K562 (cell line): ENCODE results near the gene SCGB1A1. TPM values are rescaled to one million over a fixed set of nuclear protein-coding genes. Genes with fewer than 3 reads are reported as not detected.
A peak's percentile ranks its signal among the peaks of the same experiment; 100 is the strongest.

Experiments used
- ATAC-seq: fragments of 200-7000 bp; cut with Tn5 transposase; 3 replicates; pipeline ENCODE4 v1.9.1; 2020; ENCODE audit warnings: moderate library complexity
- BruUV-seq: library from RNA; stranded (reverse); fragments of 400-500 nt; replicated peaks from 2 replicates; lab custom pipeline; 2021; lab: Mats Ljungman, UMichigan
- CTCF ChIA-PET: fragments of 300-600 bp; formaldehyde crosslinking; extraction: SDS; loops from one replicate; lab custom pipeline; 2021; ENCODE audit warnings: low intra/inter-chr PET ratio; lab: Yijun Ruan, JAX
- POLR2A ChIA-PET: fragments of 300-600, 350-650 bp; sonication (Branson Sonifier 250); formaldehyde crosslinking; extraction: SDS; loops from one replicate; lab custom pipeline; 2021; ENCODE audit warnings: antibody characterized with exemption, inconsistent platforms; lab: Yijun Ruan, JAX
- DNase-seq, 4 experiments: peaks; one replicate each; pipeline versions ENCODE4 v3.0.0 to v3.0.0-alpha.2; 2011 to 2018; ENCODE audit warnings: low spot score in 3 of 4, mixed read lengths in 3 of 4; ENCODE audit errors: extremely low read depth in 1 of 4
- FAIRE-seq: peaks from 2 replicates; lab custom pipeline; 2011; peaks lifted over from hg19 to GRCh38; lab: Jason Lieb, UNC
- H2AFZ ChIP-seq: 2 replicates; pipeline ENCODE4 v1.6.0; 2011; ENCODE audit warnings: low read depth, low read length, control low read depth, inconsistent platforms
- H3K27ac ChIP-seq: fragments of 200-600 bp; 3 replicates; pipeline ENCODE4 v1.8.0; 2011; ENCODE audit warnings: low read depth, mild to moderate bottlenecking, control low read depth, inconsistent platforms, low read length, moderate library complexity, mixed read lengths; ENCODE audit errors: extremely low read depth
- H3K27me3 ChIP-seq, 2 experiments: fragments of 300-600 bp in 1 of 2; 2 replicates in 1 of 2; 3 replicates in 1 of 2; pipeline versions ENCODE4 v1.6.0 to v1.8.0; 2011; ENCODE audit warnings: inconsistent platforms in 2 of 2, low read length in 2 of 2, mild to moderate bottlenecking in 1 of 2, mixed read lengths in 1 of 2, moderate library complexity in 1 of 2; ENCODE audit not compliant: control insufficient read depth in 2 of 2, insufficient read depth in 2 of 2
- H3K36me3 ChIP-seq: fragments of 300-600 bp; 3 replicates; pipeline ENCODE4 v1.8.0; 2011; ENCODE audit warnings: mild to moderate bottlenecking, low read length, inconsistent platforms; ENCODE audit not compliant: control insufficient read depth, insufficient read depth
- H3K4me1 ChIP-seq, 2 experiments: fragments of 200-600 bp in 1 of 2; replicated peaks in 1 of 2; 2 replicates in 1 of 2; 3 replicates in 1 of 2; pipeline versions ENCODE4 v1.5.1 to v1.8.0; 2011; ENCODE audit warnings: inconsistent platforms in 2 of 2, low read length in 2 of 2, mild to moderate bottlenecking in 1 of 2, mixed read lengths in 1 of 2, moderate library complexity in 1 of 2; ENCODE audit not compliant: control insufficient read depth in 2 of 2, insufficient read depth in 2 of 2
- H3K4me2 ChIP-seq: 2 replicates; pipeline ENCODE4 v1.6.1; 2011; ENCODE audit warnings: low read length, control low read depth, inconsistent platforms, mixed read lengths; ENCODE audit not compliant: insufficient read depth
- H3K4me3 ChIP-seq: fragments of 200-600 bp; sonication (generic), shearing (Covaris generic); 2 replicates; pipeline ENCODE4 v1.5.1; 2016; ENCODE audit warnings: control low read depth, inconsistent platforms
- H3K79me2 ChIP-seq: fragments of 200-600 bp; 3 replicates; pipeline ENCODE4 v1.8.0; 2011; ENCODE audit warnings: low read length, inconsistent platforms; ENCODE audit not compliant: control insufficient read depth, insufficient read depth
- H3K9ac ChIP-seq, 2 experiments: 2 replicates each; pipeline versions ENCODE4 v1.6.0 to v1.6.1; 2011; ENCODE audit warnings: low read depth in 2 of 2, low read length in 2 of 2, control low read depth in 1 of 2, inconsistent platforms in 1 of 2, mild to moderate bottlenecking in 1 of 2, mixed read lengths in 1 of 2; ENCODE audit not compliant: insufficient read depth in 1 of 2
- H3K9me1 ChIP-seq: one replicate; pipeline ENCODE4 v1.6.0; 2011; ENCODE audit warnings: inconsistent platforms, mild to moderate bottlenecking, low read length, moderate library complexity; ENCODE audit not compliant: control insufficient read depth, insufficient read depth
- H3K9me3 ChIP-seq: replicated peaks from 2 replicates; pipeline ENCODE4 v1.5.1; 2011; ENCODE audit warnings: low read depth, low read length, inconsistent platforms; ENCODE audit not compliant: control insufficient read depth, insufficient read depth
- H4K20me1 ChIP-seq: replicated peaks from 2 replicates; pipeline ENCODE4 v1.6.1; 2011; ENCODE audit warnings: low read length, inconsistent platforms, mixed read lengths; ENCODE audit not compliant: control insufficient read depth, insufficient read depth
- C11orf30 ChIP-seq: fragments of 450-650 bp; IDR thresholded peaks from 2 replicates; pipeline ENCODE4 v1.6.1; 2016; ENCODE audit warnings: low read depth, mild to moderate bottlenecking
- CCNT2 ChIP-seq: IDR thresholded peaks from 2 replicates; pipeline ENCODE4 v1.6.1; 2011; ENCODE audit warnings: borderline replicate concordance, low read depth, mild to moderate bottlenecking, moderate library complexity, mixed read lengths, low read length; ENCODE audit not compliant: insufficient read length; ENCODE audit errors: extremely low read depth
- CHD1 ChIP-seq: fragments of 200-600 bp; sonication (generic); IDR thresholded peaks from one replicate; pipeline ENCODE4 v1.6.1; 2012; ENCODE audit warnings: mild to moderate bottlenecking, moderate library complexity, low read length, inconsistent platforms
- E2F6 ChIP-seq, 2 experiments: IDR thresholded peaks; 2 replicates each; pipeline ENCODE4 v1.6.1; 2011; ENCODE audit warnings: borderline replicate concordance in 1 of 2, control low read depth in 1 of 2, low read depth in 1 of 2, low read length in 1 of 2, mild to moderate bottlenecking in 1 of 2, mixed read lengths in 1 of 2, moderate library complexity in 1 of 2; ENCODE audit not compliant: insufficient read depth in 1 of 2, insufficient read length in 1 of 2, poor library complexity in 1 of 2, severe bottlenecking in 1 of 2; ENCODE audit errors: extremely low read depth in 1 of 2
- ETV5 ChIP-seq: sonication (generic); formaldehyde crosslinking; IDR thresholded peaks from 2 replicates; pipeline ENCODE4 v1.4.0; 2020; ENCODE audit warnings: low read depth, mild to moderate bottlenecking, missing genetic modification reagents
- FOXK2 ChIP-seq, 2 experiments: fragments of 450-650 bp; IDR thresholded peaks in 1 of 2; conservative IDR thresholded peaks in 1 of 2; 2 replicates each; pipeline ENCODE4 v1.6.1; 2016; ENCODE audit warnings: low read depth in 2 of 2, mild to moderate bottlenecking in 1 of 2
- MAFF ChIP-seq: IDR thresholded peaks from 2 replicates; pipeline ENCODE4 v1.6.1; 2012; ENCODE audit warnings: low read length, improper control_type of control experiment
- MAFG ChIP-seq: fragments of 450-650 bp; conservative IDR thresholded peaks from 2 replicates; pipeline ENCODE4 v1.6.1; 2016; ENCODE audit warnings: missing genetic modification characterization, missing compliant biosample characterization
- PURB ChIP-seq: sonication (generic); formaldehyde crosslinking; IDR thresholded peaks from 2 replicates; pipeline ENCODE4 v1.9.0; 2021; ENCODE audit warnings: low read depth, mild to moderate bottlenecking, missing genetic modification reagents
- RCOR1 ChIP-seq, 2 experiments: IDR thresholded peaks; 2 replicates each; pipeline ENCODE4 v1.6.1; 2012; ENCODE audit warnings: low read depth in 2 of 2, low read length in 2 of 2, borderline replicate concordance in 1 of 2, improper control_type of control experiment in 1 of 2
- TCF7L2 ChIP-seq: fragments of 150-350 bp; IDR thresholded peaks from 2 replicates; pipeline ENCODE4 v1.6.1; 2016; ENCODE audit warnings: low read depth, mild to moderate bottlenecking, low read length, moderate library complexity
- ZNF134 ChIP-seq: fragments of 250-450 bp; sonication (Bioruptor Pico); conservative IDR thresholded peaks from 2 replicates; pipeline ENCODE4 v1.4.0; 2020
- ZNF316 ChIP-seq: fragments of 450-650 bp; IDR thresholded peaks from 2 replicates; pipeline ENCODE4 v1.6.1; 2016
- WGBS: fragments of 100-300 bp; shearing (Covaris generic); methylation state at CpG from one replicate; pipeline ENCODE4 v1.1.6; 2016; ENCODE audit warnings: low coverage, mixed read lengths; ENCODE audit not compliant: insufficient coverage; ENCODE audit errors: missing lambda C conversion rate; 5-methylcytosine and 5-hydroxymethylcytosine counted together
- in situ Hi-C: fragments of 300-500 bp; cut with MboI; formaldehyde crosslinking; loops from 4 replicates; pipeline ENCODE4 v1.15.0; 2018; ENCODE audit warnings: inconsistent platforms, mixed read lengths
- intact Hi-C: fragments of 100-400 bp; cut with micrococcal nuclease; formaldehyde crosslinking; loops from 2 replicates; pipeline ENCODE4 v1.14.2; 2022
- polyA plus RNA-seq, 8 experiments: library from polyadenylated mRNA; depleted of rRNA in 4 of 8; stranded (reverse) in 5 of 8; unstranded in 3 of 8; fragments of >200 nt; fragmentation: Nextera tagmentation in 2 of 8; fragmentation: Illumina TruSeq in 1 of 8; extraction: Ambion mirVana in 2 of 8; extraction: Trizol in 1 of 8; gene quantifications; 2 replicates each; pipeline versions ENCODE4 v1.2.1 to v1.2.3, GENCODE V29; 2011 to 2014; ENCODE audit warnings: inconsistent platforms in 1 of 8, missing spikeins in 1 of 8
- total RNA-seq, 7 experiments: library from RNA; depleted of rRNA in 6 of 7; stranded (reverse); fragments of >200 nt in 6 of 7; fragmentation: Illumina TruSeq in 2 of 7; extraction: Trizol in 2 of 7; gene quantifications; 2 replicates each; pipeline versions ENCODE4 v1.2.1 to v1.2.3, GENCODE V29; 2011 to 2021; ENCODE audit warnings: low replicate concordance in 1 of 7
- TF ChIP-seq, protein P1 (sequence below): sonication (generic); formaldehyde crosslinking; IDR thresholded peaks from 2 replicates; pipeline ENCODE4 v1.8.1; 2022; ENCODE audit warnings: missing genetic modification reagents
- TF ChIP-seq, protein P2 (sequence below): sonication (generic); formaldehyde crosslinking; IDR thresholded peaks from 2 replicates; pipeline ENCODE4 v1.8.0; 2022; ENCODE audit warnings: mild to moderate bottlenecking, missing genetic modification reagents
- TF ChIP-seq, protein P3 (sequence below): fragments of 250-450 bp; sonication (Bioruptor Pico); IDR thresholded peaks from 2 replicates; pipeline ENCODE4 v1.4.0; 2020

Gene SCGB1A1
- total and polyA plus RNA-seq, 9 of the 15 experiments (the other 6 are each of a cell fraction or from before 2014, with no cell fraction given): 0.55 TPM; not detected in 8

- FAIRE-seq (no peak), DNase-seq (no peak), ATAC-seq (no peak)
- 68% methylated on average over 4 of the region's 4 CpGs for WGBS
- in situ Hi-C loops (no loop called here), intact Hi-C loops (no loop called here)
- ChIA-PET CTCF (interaction anchor here (0.6 kb wide), 1 partner anchor 18 kb away, joined by 3 read pairs; no protein-coding TSS in a partner anchor), POLR2A (interaction anchor here (0.6 to 2.7 kb wide), 12 partner anchors 8 to 45 kb away, joined by 3 to 12 read pairs (median 4); no protein-coding TSS in a partner anchor)
- no peak overlapping the region for H3K4me2 ChIP-seq
- peaks cover 23 to 40% of the 10 kb centered on the region in 2 experiments for H3K4me1 ChIP-seq
- BruUV-seq: no TSS peak
- H3K79me2 ChIP-seq: no peaks in the 10 kb centered on the region
- no peaks in the 10 kb centered on the region for H3K9me1 ChIP-seq
- no peak overlapping the region for H3K4me3 ChIP-seq
- no peaks in the 10 kb centered on the region for H3K27me3 ChIP-seq
- H3K9me3 ChIP-seq: no peaks in the 10 kb centered on the region
- H2AFZ ChIP-seq: 0 out of 2 replicates have a peak overlapping the region, but pooled peaks have one; percentile 32
- H4K20me1 ChIP-seq: no peaks in the 10 kb centered on the region
- H3K9ac ChIP-seq: no peak overlapping the region
- peak overlapping the region; percentile 79; the same call in 2 of the 3 replicates for H3K27ac ChIP-seq
- H3K36me3 ChIP-seq: no peaks in the 10 kb centered on the region
- peak; percentile 25; the same call in 1 of the 2 replicates for TF ChIP-seq MAFF
- no peak for TF ChIP-seq TCF7L2
- TF ChIP-seq, protein P1, sequence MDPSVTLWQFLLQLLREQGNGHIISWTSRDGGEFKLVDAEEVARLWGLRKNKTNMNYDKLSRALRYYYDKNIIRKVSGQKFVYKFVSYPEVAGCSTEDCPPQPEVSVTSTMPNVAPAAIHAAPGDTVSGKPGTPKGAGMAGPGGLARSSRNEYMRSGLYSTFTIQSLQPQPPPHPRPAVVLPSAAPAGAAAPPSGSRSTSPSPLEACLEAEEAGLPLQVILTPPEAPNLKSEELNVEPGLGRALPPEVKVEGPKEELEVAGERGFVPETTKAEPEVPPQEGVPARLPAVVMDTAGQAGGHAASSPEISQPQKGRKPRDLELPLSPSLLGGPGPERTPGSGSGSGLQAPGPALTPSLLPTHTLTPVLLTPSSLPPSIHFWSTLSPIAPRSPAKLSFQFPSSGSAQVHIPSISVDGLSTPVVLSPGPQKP (CRISPR knock-in tag): no peak
- TF ChIP-seq, protein P2, sequence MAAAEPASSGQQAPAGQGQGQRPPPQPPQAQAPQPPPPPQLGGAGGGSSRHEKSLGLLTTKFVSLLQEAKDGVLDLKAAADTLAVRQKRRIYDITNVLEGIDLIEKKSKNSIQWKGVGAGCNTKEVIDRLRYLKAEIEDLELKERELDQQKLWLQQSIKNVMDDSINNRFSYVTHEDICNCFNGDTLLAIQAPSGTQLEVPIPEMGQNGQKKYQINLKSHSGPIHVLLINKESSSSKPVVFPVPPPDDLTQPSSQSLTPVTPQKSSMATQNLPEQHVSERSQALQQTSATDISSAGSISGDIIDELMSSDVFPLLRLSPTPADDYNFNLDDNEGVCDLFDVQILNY (CRISPR knock-in tag): no peak
- no peak for TF ChIP-seq RCOR1 (IDR thresholded peaks at IDR 0.05; ENCODE audit: borderline replicate concordance in 1 of 2, low read depth in 2 of 2, low read length in 2 of 2)
- no peak for TF ChIP-seq ETV5 (CRISPR knock-in tag)
- TF ChIP-seq MAFG (tag): peak; percentile 52
- peak; percentile 90 for TF ChIP-seq ZNF316
- no peak for TF ChIP-seq CCNT2
- TF ChIP-seq FOXK2 (conservative IDR thresholded peaks at IDR 0.05 in 1 of 2, IDR thresholded peaks at IDR 0.05 in 1 of 2; ENCODE audit: low read depth in 2 of 2): 0 out of 4 replicates have a peak, but pooled peaks of 1 of the 2 experiments have one; percentile 20
- no peak for TF ChIP-seq ZNF134 (CRISPR knock-in tag)
- no peak for TF ChIP-seq CHD1
- peak; percentile 78; the same call in 1 of the 2 replicates for TF ChIP-seq C11orf30
- TF ChIP-seq, protein P3, sequence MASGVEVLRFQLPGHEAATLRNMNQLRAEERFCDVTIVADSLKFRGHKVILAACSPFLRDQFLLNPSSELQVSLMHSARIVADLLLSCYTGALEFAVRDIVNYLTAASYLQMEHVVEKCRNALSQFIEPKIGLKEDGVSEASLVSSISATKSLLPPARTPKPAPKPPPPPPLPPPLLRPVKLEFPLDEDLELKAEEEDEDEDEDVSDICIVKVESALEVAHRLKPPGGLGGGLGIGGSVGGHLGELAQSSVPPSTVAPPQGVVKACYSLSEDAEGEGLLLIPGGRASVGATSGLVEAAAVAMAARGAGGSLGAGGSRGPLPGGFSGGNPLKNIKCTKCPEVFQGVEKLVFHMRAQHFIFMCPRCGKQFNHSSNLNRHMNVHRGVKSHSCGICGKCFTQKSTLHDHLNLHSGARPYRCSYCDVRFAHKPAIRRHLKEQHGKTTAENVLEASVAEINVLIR (CRISPR knock-in tag): no peak
- no peak for TF ChIP-seq E2F6 (IDR thresholded peaks at IDR 0.05; ENCODE audit: borderline replicate concordance in 1 of 2, extremely low read depth in 1 of 2, insufficient read depth in 1 of 2, insufficient read length in 1 of 2, low read depth in 1 of 2, low read length in 1 of 2, poor library complexity in 1 of 2, severe bottlenecking in 1 of 2)
- TF ChIP-seq PURB (CRISPR knock-in tag): no peak
Observed at GRCh38 chr11:62457478-62457877, 38.6 kb downstream of the SCGB1A1 start.
